GM18909 (cell line): ENCODE measurements around the gene MAGEA4.

Experiments used
- ATAC-seq: cut with Tn5 transposase; IDR thresholded peaks from one replicate; pipeline ENCODE4 v1.9.1; 2021; ENCODE audit warnings: mild to moderate bottlenecking; ENCODE audit not compliant: unreplicated experiment, poor library complexity

Gene MAGEA4

GRCh38 chrX:151922692-151923091 is 10.0 kb downstream of the MAGEA4 start:
- no peak for ATAC-seq

GRCh38 chrX:151923648-151924047 is 11.0 kb downstream of the MAGEA4 start:
- ATAC-seq = no peak

DNA sequence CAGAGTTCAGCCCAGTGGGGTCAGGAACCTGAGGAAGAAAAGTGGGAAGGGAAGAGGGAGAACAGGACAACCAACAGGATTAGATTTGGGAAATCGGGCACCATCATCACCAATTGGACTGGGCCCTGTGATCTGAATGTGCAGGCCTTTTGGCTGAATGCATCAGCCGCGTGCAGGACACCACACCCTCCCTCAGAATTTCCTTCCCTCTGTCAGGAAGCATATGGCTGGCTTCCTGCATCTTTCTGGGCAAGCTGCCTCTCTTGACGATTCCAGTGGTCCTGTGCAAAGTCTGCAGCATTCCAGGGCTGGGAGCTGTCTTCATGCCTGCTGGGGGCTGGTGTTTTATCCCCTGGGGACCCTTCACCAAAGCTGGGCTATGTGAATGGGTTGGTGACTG is 16.4 kb downstream of the MAGEA4 start:
- ATAC-seq = no peak

DNA sequence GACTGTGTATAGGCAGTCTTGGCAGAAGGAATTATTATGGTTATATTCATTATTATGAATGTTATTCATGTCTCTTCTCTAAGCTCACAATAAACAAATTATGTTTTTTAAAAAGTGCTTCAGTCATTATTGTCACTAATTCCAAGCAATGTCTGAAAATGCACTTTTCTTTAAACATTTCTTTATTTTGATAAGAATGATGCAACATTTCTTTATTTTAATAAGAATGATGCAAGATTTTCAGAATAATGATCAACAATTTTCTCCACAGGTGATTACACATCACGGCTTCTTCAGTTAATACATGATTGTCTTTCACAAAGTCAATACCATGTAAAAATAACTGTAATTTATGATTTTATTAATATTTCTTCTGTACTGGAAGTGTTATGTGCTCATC is 22.7 kb downstream of the MAGEA4 start:
- no peak for ATAC-seq

DNA sequence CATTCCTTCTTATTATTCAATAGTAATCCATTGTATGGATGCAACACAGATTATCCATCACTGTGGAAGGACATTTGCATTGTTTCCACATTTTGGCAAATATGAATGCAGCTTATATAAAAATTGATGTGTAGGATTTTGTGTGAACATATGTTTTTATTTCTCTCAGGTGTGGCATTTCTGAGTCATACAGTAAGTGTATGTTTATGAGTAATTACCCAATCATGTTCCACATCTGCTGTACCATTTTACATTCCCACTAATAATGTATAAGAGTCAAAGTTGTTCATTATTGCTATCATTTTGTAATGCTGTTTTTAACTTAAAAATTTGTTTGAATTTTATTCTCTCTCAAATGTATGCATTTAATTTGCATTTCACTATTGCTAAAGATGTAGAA is 25.5 kb downstream of the MAGEA4 start:
- no peak for ATAC-seq

DNA sequence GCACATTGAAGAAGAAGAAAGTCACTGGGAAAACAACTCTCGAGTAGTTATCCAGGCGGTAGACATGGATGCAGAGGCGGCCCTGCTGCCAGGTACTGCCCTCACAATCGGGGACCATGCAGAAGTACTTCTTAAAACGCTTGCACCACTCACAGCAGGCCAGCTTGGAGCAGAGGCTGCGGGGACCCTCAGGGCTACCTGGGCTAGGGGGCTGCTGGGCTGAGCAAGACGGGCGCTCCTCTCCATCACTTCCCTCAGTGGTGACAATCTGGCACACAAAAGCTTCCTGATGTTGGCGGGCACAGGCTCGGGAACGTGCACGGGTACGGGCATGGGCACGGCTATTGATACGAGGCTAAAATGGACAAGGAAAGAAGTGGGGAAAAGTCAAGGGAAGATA is 42.0 kb downstream of the MAGEA4 start:
- no peak for ATAC-seq

DNA sequence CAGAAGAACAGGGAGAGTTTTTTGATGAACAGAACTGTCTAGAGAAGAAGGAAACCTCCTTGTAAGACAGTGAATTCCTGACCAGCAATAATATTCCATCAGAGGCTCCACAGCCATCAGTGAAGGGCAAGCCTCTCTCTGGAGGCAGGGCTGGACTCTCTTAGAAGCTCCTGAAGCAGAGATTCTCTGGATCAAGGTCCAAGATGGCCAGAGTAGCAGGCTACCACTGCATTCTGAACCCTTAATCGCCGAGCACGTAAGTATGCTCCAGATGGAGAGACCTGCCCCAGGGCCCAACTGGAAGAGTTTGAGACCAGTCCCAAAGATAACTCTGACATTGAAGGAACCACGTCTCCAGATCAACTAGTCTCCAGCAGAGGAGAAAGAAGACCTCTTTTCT is 45.4 kb downstream of the MAGEA4 start:
- ATAC-seq = no peak

DNA sequence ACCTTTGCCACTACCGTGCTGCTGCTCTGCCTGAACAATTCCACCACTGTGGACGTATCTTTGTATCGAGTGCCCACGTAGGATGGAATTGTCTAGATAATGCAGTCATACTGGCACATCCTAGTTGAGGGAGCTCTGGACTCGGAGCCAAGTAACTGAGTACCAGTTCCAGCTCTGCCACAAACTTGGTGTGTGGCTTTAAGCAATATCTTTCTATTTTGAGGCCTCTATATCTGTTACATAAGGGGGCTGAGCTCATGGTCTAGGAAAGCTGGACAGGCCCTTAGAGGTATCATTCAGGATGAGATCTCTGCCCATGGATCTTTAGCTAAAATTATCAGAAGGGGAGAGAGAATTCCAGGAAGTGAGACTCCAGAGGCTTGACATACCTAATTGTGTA is 49.3 kb downstream of the MAGEA4 start:
- ATAC-seq = no peak

DNA sequence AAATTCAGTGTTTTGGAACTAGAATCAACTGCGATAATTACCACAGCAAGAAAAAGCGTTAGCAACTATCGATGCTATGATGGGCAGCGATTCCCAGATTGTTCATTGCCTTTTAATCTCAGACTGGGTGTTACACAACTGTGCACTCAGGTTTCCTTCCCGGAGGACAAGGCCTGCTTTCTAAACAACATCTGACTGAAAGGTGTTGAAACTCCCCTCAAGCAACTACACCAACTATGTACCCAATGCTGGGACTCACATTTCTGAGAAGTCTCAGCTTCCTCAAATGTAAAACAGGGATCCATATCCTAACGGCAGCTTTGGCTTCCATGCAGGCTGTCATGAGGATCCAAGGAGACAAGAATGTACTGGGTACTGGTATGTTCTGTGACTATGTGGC is 53.5 kb downstream of the MAGEA4 start:
- ATAC-seq = no peak

- ATAC-seq = no peak
Measured at GRCh38 chrX:151970027-151970426, 57.3 kb downstream of the MAGEA4 start.

- no peak for ATAC-seq
Measured at GRCh38 chrX:151970661-151971060, 58.0 kb downstream of the MAGEA4 start.

GRCh38 chrX:151973060-151973661 is 60.5 kb downstream of the MAGEA4 start:
- ATAC-seq = no peak

GRCh38 chrX:151973851-151974335 is 61.2 kb downstream of the MAGEA4 start:
- no peak for ATAC-seq
